HG03103 (cell line): ENCODE measurements around the gene MIB2.
"Not testable (repeated sequence)": the region's sequence is repeated elsewhere in the genome, so short reads cannot be mapped to it uniquely, and the experiment has no call there.

ENCODE experiments used
- ATAC-seq: cut with Tn5 transposase; IDR thresholded peaks from one replicate; pipeline ENCODE4 v1.9.1; 2021; ENCODE audit warnings: low read depth; ENCODE audit not compliant: unreplicated experiment

The MIB2 gene

GRCh38 chr1:1676087-1676486, 60.8 kb downstream of the MIB2 start:
- not testable (repeated sequence) for ATAC-seq

DNA sequence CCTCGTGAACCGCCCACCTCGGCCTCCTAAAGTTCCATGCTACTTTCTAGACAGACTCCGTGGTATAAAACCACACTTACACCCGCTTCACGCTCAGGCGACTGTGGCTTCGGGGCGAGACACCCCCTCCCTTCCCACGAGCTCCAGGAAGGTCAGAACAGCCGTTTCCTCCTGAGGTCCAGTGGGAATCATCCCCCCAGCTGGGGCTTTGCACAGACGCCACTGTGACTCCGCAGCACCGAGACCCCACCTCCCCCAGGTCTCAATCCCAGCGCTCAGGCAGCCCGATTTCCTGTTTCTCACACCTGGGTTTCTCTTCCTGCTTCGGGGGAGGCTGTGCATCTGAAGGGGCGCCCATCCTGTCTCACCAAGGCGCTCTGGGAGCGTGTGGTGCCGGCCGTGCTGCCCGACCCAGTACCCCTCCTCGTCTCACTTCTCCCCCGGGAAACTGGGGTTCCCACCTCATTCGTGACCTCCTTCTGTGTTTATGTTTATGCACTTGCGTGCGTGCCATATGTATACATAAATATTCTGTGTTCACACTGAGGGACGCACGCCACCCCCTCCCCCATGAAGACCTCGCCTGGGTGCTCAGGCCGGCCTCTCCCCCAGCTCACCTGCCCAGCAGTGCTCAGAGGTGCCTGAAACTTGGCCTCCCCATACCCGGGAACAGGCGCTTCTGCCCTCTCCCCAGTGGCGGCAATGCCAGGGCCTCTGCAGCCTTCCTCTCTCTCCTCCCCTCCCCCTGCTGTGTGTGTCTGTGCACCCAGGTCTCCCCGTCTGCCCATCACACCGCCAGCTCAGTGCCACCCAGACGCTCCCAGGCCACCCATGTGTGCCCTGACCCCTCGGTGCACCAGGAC, 62.6 kb downstream of the MIB2 start:
- no peak for ATAC-seq

GRCh38 chr1:1678581-1679380, 63.5 kb downstream of the MIB2 start:
- ATAC-seq, result no peak
